Endothelial cell of umbilical vein (primary cell): Measurements from ENCODE around the gene OSBPL6. TPM values are rescaled to one million over a fixed set of nuclear protein-coding genes. Genes with fewer than 3 reads are reported as not detected.

Source experiments
- BruUV-seq: library from RNA; stranded (reverse); fragments of 400-500 nt; replicated peaks from 2 replicates; lab custom pipeline; 2021; lab: Mats Ljungman, UMichigan
- CTCF ChIA-PET: fragments of 300-600, 350-600 bp; sonication (Branson Sonifier 250); formaldehyde crosslinking; loops from one replicate; lab custom pipeline; 2021; ENCODE audit warnings: antibody characterized with exemption, inconsistent platforms; lab: Charles Lee
- POLR2A ChIA-PET: fragments of 300-600, 350-600 bp; sonication (Branson Sonifier 250); formaldehyde crosslinking; loops from one replicate; lab custom pipeline; 2021; ENCODE audit warnings: antibody characterized with exemption, inconsistent platforms; lab: Charles Lee
- DNase-seq: peaks from one replicate; pipeline ENCODE4 v3.0.0-alpha.2; 2011; ENCODE audit warnings: low read depth, low spot score
- FAIRE-seq: peaks from 2 replicates; lab custom pipeline; 2011; peaks lifted over from hg19 to GRCh38; lab: Jason Lieb, UNC
- H2AFZ ChIP-seq: 2 replicates; pipeline ENCODE4 v1.6.0; 2012; ENCODE audit warnings: low read depth, low read length, control low read depth, inconsistent platforms
- H3K27ac ChIP-seq: 2 replicates; pipeline ENCODE4 v1.5.1; 2011; ENCODE audit warnings: low read depth, mild to moderate bottlenecking, control low read depth, low read length, moderate library complexity; ENCODE audit not compliant: insufficient read depth
- H3K27me3 ChIP-seq, 2 experiments: 2 replicates each; pipeline versions ENCODE4 v1.6.0 to v1.6.1; 2011; ENCODE audit warnings: low read length in 2 of 2, mixed read lengths in 1 of 2; ENCODE audit not compliant: control insufficient read depth in 2 of 2, insufficient read depth in 2 of 2
- H3K36me3 ChIP-seq, 2 experiments: 2 replicates in 1 of 2; 3 replicates in 1 of 2; pipeline ENCODE4 v1.5.1; 2011; ENCODE audit warnings: low read length in 2 of 2, mild to moderate bottlenecking in 1 of 2, moderate library complexity in 1 of 2; ENCODE audit not compliant: control insufficient read depth in 2 of 2, insufficient read depth in 2 of 2; ENCODE audit errors: extremely low read depth in 1 of 2
- H3K4me1 ChIP-seq: 3 replicates; pipeline ENCODE4 v1.5.1; 2011; ENCODE audit warnings: mild to moderate bottlenecking, low read length; ENCODE audit not compliant: control insufficient read depth, insufficient read depth; ENCODE audit errors: extremely low read depth
- H3K4me2 ChIP-seq: 2 replicates; pipeline ENCODE4 v1.6.1; 2011; ENCODE audit warnings: low read length, control low read depth, mixed read lengths; ENCODE audit not compliant: insufficient read depth
- H3K4me3 ChIP-seq, 3 experiments: fragments of 200-600 bp in 1 of 3; sonication (generic), shearing (Covaris generic) in 1 of 3; replicated peaks in 1 of 3; 2 replicates each; pipeline ENCODE4 v1.5.1; 2011 to 2016; ENCODE audit warnings: control low read depth in 3 of 3, low read length in 3 of 3, mild to moderate bottlenecking in 2 of 3, inconsistent platforms in 1 of 3, low read depth in 1 of 3, moderate library complexity in 1 of 3; ENCODE audit not compliant: insufficient read depth in 1 of 3
- H3K79me2 ChIP-seq: 2 replicates; pipeline ENCODE4 v1.6.0; 2012; ENCODE audit warnings: low read length, inconsistent platforms; ENCODE audit not compliant: control insufficient read depth, insufficient read depth
- H3K9ac ChIP-seq: replicated peaks from 2 replicates; pipeline ENCODE3; 2011; ENCODE audit warnings: low read length, control low read depth; ENCODE audit not compliant: insufficient read depth; ENCODE audit errors: extremely low read depth
- H3K9me1 ChIP-seq: replicated peaks from 3 replicates; pipeline ENCODE4 v1.6.0; 2011; ENCODE audit warnings: mild to moderate bottlenecking, low read length; ENCODE audit not compliant: control insufficient read depth, insufficient read depth; ENCODE audit errors: extremely low read depth
- H3K9me3 ChIP-seq: replicated peaks from 2 replicates; pipeline ENCODE4 v1.5.1; 2012; ENCODE audit warnings: low read length, inconsistent platforms; ENCODE audit not compliant: control insufficient read depth, insufficient read depth
- H4K20me1 ChIP-seq: replicated peaks from 2 replicates; pipeline ENCODE3; 2011; ENCODE audit warnings: mild to moderate bottlenecking, low read length; ENCODE audit not compliant: control insufficient read depth, insufficient read depth; ENCODE audit errors: extremely low read depth
- EZH2 ChIP-seq: IDR thresholded peaks from 2 replicates; pipeline ENCODE4 v1.6.1; 2012; ENCODE audit warnings: borderline replicate concordance, low read depth, mild to moderate bottlenecking, moderate library complexity, low read length, inconsistent platforms; ENCODE audit not compliant: severe bottlenecking
- FOS ChIP-seq: IDR thresholded peaks from 2 replicates; pipeline ENCODE4 v1.6.1; 2011; ENCODE audit warnings: mild to moderate bottlenecking, low read length, moderate library complexity, borderline replicate concordance; ENCODE audit not compliant: insufficient read depth
- GATA2 ChIP-seq: IDR thresholded peaks from 2 replicates; pipeline ENCODE4 v1.7.0; 2011; ENCODE audit warnings: low read depth, mild to moderate bottlenecking, moderate library complexity, mixed read lengths, low read length; ENCODE audit not compliant: insufficient read length, insufficient read depth
- JUN ChIP-seq: IDR thresholded peaks from 2 replicates; pipeline ENCODE4 v1.6.1; 2011; ENCODE audit warnings: borderline replicate concordance, low read depth; ENCODE audit not compliant: insufficient read length, insufficient read depth
- MYC ChIP-seq: IDR thresholded peaks from one replicate; pipeline ENCODE4 v1.6.1; 2011; ENCODE audit warnings: mild to moderate bottlenecking, low read depth, low read length
- POLR2A ChIP-seq: IDR thresholded peaks from 2 replicates; pipeline ENCODE4 v1.6.1; 2012; ENCODE audit warnings: low read depth, mild to moderate bottlenecking, control low read depth, low read length
- POLR2AphosphoS5 ChIP-seq: IDR thresholded peaks from 2 replicates; pipeline ENCODE4 v1.6.1; 2012; ENCODE audit warnings: low read depth, mild to moderate bottlenecking, control low read depth, low read length, moderate library complexity; ENCODE audit not compliant: insufficient read depth
- dilution Hi-C: fragments of 300-500 bp; cut with MboI; formaldehyde crosslinking; loops from one replicate; pipeline ENCODE4 v1.15.0; 2019; ENCODE audit warnings: low sequenced_read_pairs; ENCODE audit not compliant: extremely low pct_ligation_motif_present
- intact Hi-C: fragments of 100-400 bp; cut with micrococcal nuclease; formaldehyde crosslinking; loops from one replicate; pipeline ENCODE4 v1.10.0; 2022
- polyA plus RNA-seq, 4 experiments: library from polyadenylated mRNA; depleted of rRNA in 3 of 4; stranded (reverse) in 3 of 4; unstranded in 1 of 4; fragments of >200 nt; gene quantifications; 2 replicates each; pipeline versions ENCODE4 v1.2.1 to v1.2.3, GENCODE V29; 2011 to 2012; ENCODE audit warnings: missing spikeins in 1 of 4
- total RNA-seq: library from RNA; stranded (reverse); gene quantifications from 2 replicates; pipeline ENCODE4 v1.2.3, GENCODE V29; 2021
- TF ChIP-seq, protein P1 (sequence below), 2 donors: IDR thresholded peaks; 1 replicate in 1 of 2; 2 replicates in 1 of 2; pipeline ENCODE4 v1.5.1; 2011; ENCODE audit warnings: low read length in 2 of 2, mild to moderate bottlenecking in 2 of 2, moderate library complexity in 2 of 2, control low read depth in 1 of 2, inconsistent platforms in 1 of 2, low read depth in 1 of 2; ENCODE audit not compliant: insufficient read depth in 1 of 2; ENCODE audit errors: extremely low read depth in 1 of 2
- TF ChIP-seq, protein P2 (sequence below): IDR thresholded peaks from 2 replicates; pipeline ENCODE4 v1.6.1; 2011; ENCODE audit not compliant: insufficient read depth, insufficient read length

Gene OSBPL6
- total and polyA plus RNA-seq, 2 donors (not counting 3 experiments of a cell fraction or from before 2014, with no cell fraction given): 1.5 to 2.3 TPM

DNA sequence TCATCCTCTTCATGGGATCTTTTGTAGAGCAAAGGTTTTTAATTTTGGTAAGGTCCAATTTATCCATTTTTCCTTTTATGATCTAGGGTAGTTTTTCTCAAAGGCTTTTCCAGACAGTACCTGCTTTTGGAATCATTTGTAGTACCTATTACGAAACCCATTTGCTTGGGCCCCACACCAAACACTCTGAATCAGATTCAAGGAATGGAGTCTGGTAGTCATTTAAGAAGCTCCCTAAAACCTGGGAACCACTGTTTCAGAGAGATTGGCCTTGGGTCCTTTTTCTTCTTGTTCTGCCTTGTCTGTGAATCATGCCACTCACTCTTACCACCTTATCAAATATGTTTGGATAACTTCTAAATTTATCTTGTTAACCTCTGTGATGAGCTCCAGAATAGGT lies 40.3 kb downstream of the OSBPL6 start:
- dilution Hi-C loops (no loop called here), intact Hi-C loops (no loop called here)
- H4K20me1 ChIP-seq: no peaks in the 10 kb centered on the region
- DNase-seq: no peak
- H3K4me2 ChIP-seq: no peak overlapping the region
- no peaks in the 10 kb centered on the region for H3K9me3 ChIP-seq
- no peak overlapping the region for H3K9ac ChIP-seq
- H3K36me3 ChIP-seq: no peaks in the 10 kb centered on the region
- no peak overlapping the region for H2AFZ ChIP-seq
- ChIA-PET POLR2A (interaction anchor here (0.5 kb wide), 1 partner anchor 39 kb away, joined by 4 read pairs; no protein-coding TSS in a partner anchor), CTCF (no interaction called here)
- no peak overlapping the region for H3K4me3 ChIP-seq
- no peaks in the 10 kb centered on the region for H3K27me3 ChIP-seq
- TF ChIP-seq EZH2: no peak
- TF ChIP-seq, protein P1, sequence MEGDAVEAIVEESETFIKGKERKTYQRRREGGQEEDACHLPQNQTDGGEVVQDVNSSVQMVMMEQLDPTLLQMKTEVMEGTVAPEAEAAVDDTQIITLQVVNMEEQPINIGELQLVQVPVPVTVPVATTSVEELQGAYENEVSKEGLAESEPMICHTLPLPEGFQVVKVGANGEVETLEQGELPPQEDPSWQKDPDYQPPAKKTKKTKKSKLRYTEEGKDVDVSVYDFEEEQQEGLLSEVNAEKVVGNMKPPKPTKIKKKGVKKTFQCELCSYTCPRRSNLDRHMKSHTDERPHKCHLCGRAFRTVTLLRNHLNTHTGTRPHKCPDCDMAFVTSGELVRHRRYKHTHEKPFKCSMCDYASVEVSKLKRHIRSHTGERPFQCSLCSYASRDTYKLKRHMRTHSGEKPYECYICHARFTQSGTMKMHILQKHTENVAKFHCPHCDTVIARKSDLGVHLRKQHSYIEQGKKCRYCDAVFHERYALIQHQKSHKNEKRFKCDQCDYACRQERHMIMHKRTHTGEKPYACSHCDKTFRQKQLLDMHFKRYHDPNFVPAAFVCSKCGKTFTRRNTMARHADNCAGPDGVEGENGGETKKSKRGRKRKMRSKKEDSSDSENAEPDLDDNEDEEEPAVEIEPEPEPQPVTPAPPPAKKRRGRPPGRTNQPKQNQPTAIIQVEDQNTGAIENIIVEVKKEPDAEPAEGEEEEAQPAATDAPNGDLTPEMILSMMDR (IDR thresholded peaks at IDR 0.05; ENCODE audit: extremely low read depth in 1 of 2, insufficient read depth in 1 of 2, low read depth in 1 of 2, low read length in 2 of 2): no peak
- no peak for TF ChIP-seq GATA2
- TF ChIP-seq FOS: no peak
- TF ChIP-seq JUN: no peak
- TF ChIP-seq MYC: no peak
- TF ChIP-seq, protein P2, sequence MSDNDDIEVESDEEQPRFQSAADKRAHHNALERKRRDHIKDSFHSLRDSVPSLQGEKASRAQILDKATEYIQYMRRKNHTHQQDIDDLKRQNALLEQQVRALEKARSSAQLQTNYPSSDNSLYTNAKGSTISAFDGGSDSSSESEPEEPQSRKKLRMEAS: no peak
- TF ChIP-seq POLR2AphosphoS5: no peak
- TF ChIP-seq POLR2A: no peak
- H3K27ac ChIP-seq: no peak overlapping the region
- no TSS peak for BruUV-seq
- FAIRE-seq: no peak
- no peaks in the 10 kb centered on the region for H3K4me1 ChIP-seq
- no peaks in the 10 kb centered on the region for H3K79me2 ChIP-seq
- H3K9me1 ChIP-seq: no peaks in the 10 kb centered on the region
